Measurements from ENCODE around the gene SMARCC1.

Gene SMARCC1

GRCh38 chr3:47578691-47579632 is 202.7 kb downstream of the SMARCC1 start, which contains the start of gene CSPG5:
CSPG5 (minus strand) TSS chr3:47578865; CDS start chr3:47578693, 172 bp downstream.
- Histone ChIP-seq H3K4me1 (ENCODE audit: control insufficient read depth, insufficient read depth, low read length) (peaks cover 12% of the 10 kb centered on the region), H3K36me3 (ENCODE audit: control insufficient read depth in 2 of 2, insufficient read depth in 2 of 2, low read length in 2 of 2) (no peaks in the 10 kb centered on the region), H3K27ac (ENCODE audit: low read length) (no peak within 1 kb of the TSS), H3K4me3 (ENCODE audit: low read length in 2 of 2) (peak within 1 kb of the TSS; percentile 51 to 73), H3K27me3 (ENCODE audit: control insufficient read depth in 1 of 2, insufficient read depth in 2 of 2, low read length in 2 of 2) (peaks cover 2 to 13% of the 10 kb centered on the region in 2 donors), H3K9ac (ENCODE audit: low read length in 2 of 2) (no peak within 1 kb of the TSS), H3K9me3 (ENCODE audit: control insufficient read depth in 2 of 2, low read length in 2 of 2) (no peaks in the 10 kb centered on the region)

- peak overlapping the region; percentile 31 to 71 for H3K4me3 ChIP-seq (ENCODE audit: low read length in 2 of 2)
- no peak overlapping the region for H3K9ac ChIP-seq (ENCODE audit: low read length in 2 of 2)
- H3K27me3 ChIP-seq (ENCODE audit: control insufficient read depth in 1 of 2, insufficient read depth in 2 of 2, low read length in 2 of 2), result peaks cover 2 to 13% of the 10 kb centered on the region in 2 donors
Observed at GRCh38 chr3:47578119-47578632, 203.5 kb downstream of the SMARCC1 start.

GRCh38 chr3:47577583-47578118 is 204.0 kb downstream of the SMARCC1 start:
- Histone ChIP-seq H3K4me3 (ENCODE audit: low read length in 2 of 2) (peak overlapping the region; percentile 31 to 71), H3K27ac (ENCODE audit: low read length) (no peak overlapping the region), H3K27me3 (ENCODE audit: control insufficient read depth in 1 of 2, insufficient read depth in 2 of 2, low read length in 2 of 2) (peaks cover 2 to 13% of the 10 kb centered on the region in 2 donors), H3K36me3 (ENCODE audit: control insufficient read depth in 2 of 2, insufficient read depth in 2 of 2, low read length in 2 of 2) (no peaks in the 10 kb centered on the region), H3K9ac (ENCODE audit: low read length in 2 of 2) (no peak overlapping the region), H3K9me3 (ENCODE audit: control insufficient read depth in 2 of 2, low read length in 2 of 2) (no peaks in the 10 kb centered on the region), H3K4me1 (ENCODE audit: control insufficient read depth, insufficient read depth, low read length) (peaks cover 12% of the 10 kb centered on the region)

More at GRCh38 chr3:47578119-47578632, 203.5 kb downstream of the SMARCC1 start:
- Histone ChIP-seq H3K9me3 (ENCODE audit: control insufficient read depth in 2 of 2, low read length in 2 of 2) (no peaks in the 10 kb centered on the region), H3K36me3 (ENCODE audit: control insufficient read depth in 2 of 2, insufficient read depth in 2 of 2, low read length in 2 of 2) (no peaks in the 10 kb centered on the region), H3K4me1 (ENCODE audit: control insufficient read depth, insufficient read depth, low read length) (peaks cover 12% of the 10 kb centered on the region), H3K27ac (ENCODE audit: low read length) (no peak overlapping the region)

GRCh38 chr3:47573190-47574172 is 208.2 kb downstream of the SMARCC1 start:
- Histone ChIP-seq H3K4me3 (ENCODE audit: low read length in 2 of 2) (no peak overlapping the region), H3K36me3 (ENCODE audit: control insufficient read depth in 2 of 2, insufficient read depth in 2 of 2, low read length in 2 of 2) (no peaks in the 10 kb centered on the region), H3K4me1 (ENCODE audit: control insufficient read depth, insufficient read depth, low read length) (peaks cover 8% of the 10 kb centered on the region), H3K27me3 (ENCODE audit: control insufficient read depth in 1 of 2, insufficient read depth in 2 of 2, low read length in 2 of 2) (peaks cover 2 to 5% of the 10 kb centered on the region in 2 donors), H3K9ac (ENCODE audit: low read length in 2 of 2) (no peak overlapping the region), H3K9me3 (ENCODE audit: control insufficient read depth in 2 of 2, low read length in 2 of 2) (no peaks in the 10 kb centered on the region), H3K27ac (ENCODE audit: low read length) (no peak overlapping the region)

GRCh38 chr3:47571391-47572175 is 210.1 kb downstream of the SMARCC1 start:
- no peaks in the 10 kb centered on the region for H3K4me1 ChIP-seq (ENCODE audit: control insufficient read depth, insufficient read depth, low read length)
- H3K9ac ChIP-seq (ENCODE audit: low read length in 2 of 2), result no peak overlapping the region
- no peaks in the 10 kb centered on the region for H3K9me3 ChIP-seq (ENCODE audit: control insufficient read depth in 2 of 2, low read length in 2 of 2)
- H3K4me3 ChIP-seq (ENCODE audit: low read length in 2 of 2), result no peak overlapping the region
- no peaks in the 10 kb centered on the region for H3K36me3 ChIP-seq (ENCODE audit: control insufficient read depth in 2 of 2, insufficient read depth in 2 of 2, low read length in 2 of 2)
- H3K27me3 ChIP-seq (ENCODE audit: control insufficient read depth in 1 of 2, insufficient read depth in 2 of 2, low read length in 2 of 2), result peaks cover 0 to under 1% of the 10 kb centered on the region in 2 donors
- no peak overlapping the region for H3K27ac ChIP-seq (ENCODE audit: low read length)

GRCh38 chr3:47568901-47569300 is 212.8 kb downstream of the SMARCC1 start:
- Histone ChIP-seq H3K4me3 (ENCODE audit: low read length in 2 of 2) (no peak overlapping the region), H3K9me3 (ENCODE audit: control insufficient read depth in 2 of 2, low read length in 2 of 2) (no peaks in the 10 kb centered on the region), H3K27me3 (ENCODE audit: control insufficient read depth in 1 of 2, insufficient read depth in 2 of 2, low read length in 2 of 2) (no peaks in the 10 kb centered on the region), H3K36me3 (ENCODE audit: control insufficient read depth in 2 of 2, insufficient read depth in 2 of 2, low read length in 2 of 2) (peaks cover 0 to 2% of the 10 kb centered on the region in 2 donors), H3K4me1 (ENCODE audit: control insufficient read depth, insufficient read depth, low read length) (no peaks in the 10 kb centered on the region), H3K27ac (ENCODE audit: low read length) (no peak overlapping the region), H3K9ac (ENCODE audit: low read length in 2 of 2) (no peak overlapping the region)

- peaks cover 0 to 2% of the 10 kb centered on the region in 2 donors for H3K36me3 ChIP-seq (ENCODE audit: control insufficient read depth in 2 of 2, insufficient read depth in 2 of 2, low read length in 2 of 2)
- H3K27ac ChIP-seq (ENCODE audit: low read length), result no peak overlapping the region
- H3K9me3 ChIP-seq (ENCODE audit: control insufficient read depth in 2 of 2, low read length in 2 of 2), result no peaks in the 10 kb centered on the region
- no peak overlapping the region for H3K9ac ChIP-seq (ENCODE audit: low read length in 2 of 2)
- no peaks in the 10 kb centered on the region for H3K4me1 ChIP-seq (ENCODE audit: control insufficient read depth, insufficient read depth, low read length)
- no peaks in the 10 kb centered on the region for H3K27me3 ChIP-seq (ENCODE audit: control insufficient read depth in 1 of 2, insufficient read depth in 2 of 2, low read length in 2 of 2)
- H3K4me3 ChIP-seq (ENCODE audit: low read length in 2 of 2), result no peak overlapping the region
Observed at GRCh38 chr3:47567149-47567548, 214.5 kb downstream of the SMARCC1 start.

- Histone ChIP-seq H3K27me3 (ENCODE audit: control insufficient read depth in 1 of 2, insufficient read depth in 2 of 2, low read length in 2 of 2) (no peaks in the 10 kb centered on the region), H3K36me3 (ENCODE audit: control insufficient read depth in 2 of 2, insufficient read depth in 2 of 2, low read length in 2 of 2) (peaks cover 0 to 2% of the 10 kb centered on the region in 2 donors), H3K27ac (ENCODE audit: low read length) (no peak overlapping the region), H3K4me1 (ENCODE audit: control insufficient read depth, insufficient read depth, low read length) (no peaks in the 10 kb centered on the region), H3K9me3 (ENCODE audit: control insufficient read depth in 2 of 2, low read length in 2 of 2) (no peaks in the 10 kb centered on the region), H3K9ac (ENCODE audit: low read length in 2 of 2) (no peak overlapping the region), H3K4me3 (ENCODE audit: low read length in 2 of 2) (no peak overlapping the region)
Observed at GRCh38 chr3:47566667-47567066, 215.0 kb downstream of the SMARCC1 start.

GRCh38 chr3:47565734-47566550 is 215.8 kb downstream of the SMARCC1 start:
- H3K4me1 ChIP-seq (ENCODE audit: control insufficient read depth, insufficient read depth, low read length), result no peaks in the 10 kb centered on the region
- H3K36me3 ChIP-seq (ENCODE audit: control insufficient read depth in 2 of 2, insufficient read depth in 2 of 2, low read length in 2 of 2), result peaks cover 0 to 2% of the 10 kb centered on the region in 2 donors
- no peak overlapping the region for H3K27ac ChIP-seq (ENCODE audit: low read length)
- no peak overlapping the region for H3K9ac ChIP-seq (ENCODE audit: low read length in 2 of 2)
- H3K9me3 ChIP-seq (ENCODE audit: control insufficient read depth in 2 of 2, low read length in 2 of 2), result no peaks in the 10 kb centered on the region
- no peak overlapping the region for H3K4me3 ChIP-seq (ENCODE audit: low read length in 2 of 2)
- no peaks in the 10 kb centered on the region for H3K27me3 ChIP-seq (ENCODE audit: control insufficient read depth in 1 of 2, insufficient read depth in 2 of 2, low read length in 2 of 2)
